Endometrium (tissue), 2 donors: Measurements from ENCODE around the gene CCDC188.

Experiments used
- FAIRE-seq: peaks from 2 replicates; lab custom pipeline; 2012; peaks lifted over from hg19 to GRCh38; lab: Jason Lieb, UNC
- donor health status: control.
- donor health status: control.

CCDC188 gene

GRCh38 chr22:20116951-20117632, 33.8 kb downstream of the CCDC188 start, which contains the start of gene TRMT2A:
Gene TRMT2A, minus strand, starts transcription at chr22:20117226. Its CDS starts 320 bp downstream, at chr22:20116906.
- FAIRE-seq: no peak

- no peak for FAIRE-seq
Measured at GRCh38 chr22:20116376-20116950, 34.4 kb downstream of the CCDC188 start.

- FAIRE-seq: no peak
Measured at GRCh38 chr22:20115691-20116375, 35.0 kb downstream of the CCDC188 start, which contains the start of gene RANBP1. Gene RANBP1, plus strand, starts transcription at chr22:20116104. Its CDS starts 81 bp downstream, at chr22:20116185.

GRCh38 chr22:20114506-20115475, 36.1 kb downstream of the CCDC188 start:
- no peak for FAIRE-seq

- FAIRE-seq: no peak
Measured at GRCh38 chr22:20113551-20114310, 37.1 kb downstream of the CCDC188 start.

GRCh38 chr22:20112623-20113511, 38.0 kb downstream of the CCDC188 start:
- no peak for FAIRE-seq

- FAIRE-seq: no peak
Measured at GRCh38 chr22:20111689-20112622, 38.9 kb downstream of the CCDC188 start.

- FAIRE-seq: no peak
Measured at GRCh38 chr22:20111045-20111688, 39.7 kb downstream of the CCDC188 start.

- no peak for FAIRE-seq
Measured at GRCh38 chr22:20110359-20110985, 40.4 kb downstream of the CCDC188 start.

- no peak for FAIRE-seq
Measured at GRCh38 chr22:20109411-20110358, 41.2 kb downstream of the CCDC188 start.

- FAIRE-seq: no peak
Measured at GRCh38 chr22:20108757-20109230, 42.1 kb downstream of the CCDC188 start.

- FAIRE-seq: no peak
Measured at GRCh38 chr22:20107951-20108756, 42.7 kb downstream of the CCDC188 start.

GRCh38 chr22:20107471-20107901, 43.4 kb downstream of the CCDC188 start:
- no peak for FAIRE-seq

- no peak for FAIRE-seq
Measured at GRCh38 chr22:20106849-20107237, 44.0 kb downstream of the CCDC188 start.

- no peak for FAIRE-seq
Measured at GRCh38 chr22:20106205-20106848, 44.5 kb downstream of the CCDC188 start.
